Heart right ventricle (tissue), 16 donors: ENCODE data around the gene PSMD11. TPM values are rescaled to one million over a fixed set of nuclear protein-coding genes. Genes with fewer than 3 reads are reported as not detected.

Experiments used
- ATAC-seq, 8 donors: fragments of 200-7000 bp; cut with Tn5 transposase; one replicate each; pipeline ENCODE4 v1.9.1; 2020; ENCODE audit warnings: mild to moderate bottlenecking in 8 of 8, moderate library complexity in 8 of 8, moderate number of reproducible peaks in 1 of 8
- DNase-seq, 2 donors: peaks; one replicate each; pipeline ENCODE4 v3.0.0-alpha.2; 2020
- H3K27ac ChIP-seq, 10 donors: fragments of 200-600 bp; sonication (generic) in 2 of 10; one replicate each; pipeline versions ENCODE4 v1.5.0 to v1.8.0; 2020 to 2022; ENCODE audit warnings: mild to moderate bottlenecking in 3 of 10
- H3K27me3 ChIP-seq, 7 donors: fragments of 200-600 bp; one replicate each; pipeline ENCODE4 v1.8.0; 2021 to 2022; ENCODE audit warnings: mild to moderate bottlenecking in 2 of 7
- H3K36me3 ChIP-seq, 9 donors: fragments of 200-600 bp; sonication (generic) in 1 of 9; one replicate each; pipeline versions ENCODE4 v1.5.0 to v1.8.0; 2020 to 2022; ENCODE audit warnings: mild to moderate bottlenecking in 2 of 9
- H3K4me1 ChIP-seq, 9 donors: fragments of 200-600 bp; sonication (generic) in 1 of 9; one replicate each; pipeline versions ENCODE4 v1.5.0 to v1.8.0; 2020 to 2022; ENCODE audit warnings: mild to moderate bottlenecking in 4 of 9
- H3K4me3 ChIP-seq, 10 donors: fragments of 200-600 bp; sonication (generic) in 2 of 10; one replicate each; pipeline versions ENCODE4 v1.5.0 to v1.8.0; 2020 to 2022; ENCODE audit warnings: mild to moderate bottlenecking in 7 of 10, moderate library complexity in 2 of 10
- H3K9me3 ChIP-seq, 11 donors: fragments of 200-600 bp in 10 of 11; sonication (generic) in 2 of 11; one replicate each; pipeline versions ENCODE4 v1.5.0 to v1.8.0; 2013 to 2022; ENCODE audit warnings: mild to moderate bottlenecking in 2 of 11, control low read depth in 1 of 11, moderate library complexity in 1 of 11
- WGBS, 2 donors: extraction: QIAGEN DNeasy Blood & Tissue Kit; methylation state at CpG; one replicate each; pipeline ENCODE4 v1.1.7; 2013; ENCODE audit warnings: inconsistent platforms in 1 of 2; 5-methylcytosine and 5-hydroxymethylcytosine counted together
- intact Hi-C, 10 donors: fragments of 100-400 bp; cut with DNase I; formaldehyde crosslinking; loops; one replicate each; pipeline versions ENCODE4 v1.11.1 to v1.14.2; 2022
- polyA plus RNA-seq, 2 donors: library from polyadenylated mRNA; stranded (reverse); fragments of 200-250 nt; gene quantifications; one replicate each; pipeline ENCODE4 v1.2.3, GENCODE V29; 2013
- total RNA-seq, 10 donors: library from RNA; stranded (reverse); fragmentation: NEBNext Ultra II Directional in 3 of 10; extraction: Animal tissue kit (Norgen Biotek cat#: 25700) in 3 of 10; gene quantifications; one replicate each; pipeline versions ENCODE4 v1.2.1 to v1.2.4, GENCODE V29; 2021 to 2023
- TF ChIP-seq, protein P1 (sequence below), 9 donors: fragments of 200-600 bp; sonication (generic) in 2 of 9; IDR thresholded peaks; one replicate each; pipeline versions ENCODE4 v1.5.0 to v1.8.0; 2021 to 2022; ENCODE audit warnings: antibody characterized with exemption in 9 of 9, mild to moderate bottlenecking in 5 of 9, moderate library complexity in 1 of 9
- donor health status: Arrhythmogenic right ventricular cardiomyopathy.
- donor health status: ischemic (EF 13 %, LVEDD 7.1; RV severe dilation, severe dysfunction).
- donor health status: healthy with polysubstance abuse.
- donor health status: DM: no; HTN: yes; CAD: no.
- donor health status: DM: no; HTN: no; CAD: no.
- donor health status: ischemic (EF 25% LVEDD 6.9; RV normal size, moderate dysfunction).
- donor health status: ischemic (EF 25% LVEDD 5.7; RV mildly dilated, moderate dysfunction).
- donor health status: healthy.
- donor health status: DM: yes; HTN: yes; CAD: no.
- donor health status: Ischemic cardiomyopathy.
- donor health status: ischemic (EF 35%, LVEDD 5.7; RV mildly dilated, moderate dysfunction).
- donor health status: nonischemic (EF 11% LVEDD 7.7; RV severe dilation, severe dysfunction).
- donor health status: DM: yes; HTN: yes; CAD: no.
- donor health status: PGD.
- donor health status: ischemic (EF 29% LVEDD 5.4; RV normal size, mild dysfunction).
- donor health status: nonischemic (EF 23%, LVEDD 6.1; RV moderate dilation, normal function).

PSMD11 gene
- total and polyA plus RNA-seq, 12 donors: 41.9 to 102 (median 83.6) TPM

- TF ChIP-seq, protein P1, sequence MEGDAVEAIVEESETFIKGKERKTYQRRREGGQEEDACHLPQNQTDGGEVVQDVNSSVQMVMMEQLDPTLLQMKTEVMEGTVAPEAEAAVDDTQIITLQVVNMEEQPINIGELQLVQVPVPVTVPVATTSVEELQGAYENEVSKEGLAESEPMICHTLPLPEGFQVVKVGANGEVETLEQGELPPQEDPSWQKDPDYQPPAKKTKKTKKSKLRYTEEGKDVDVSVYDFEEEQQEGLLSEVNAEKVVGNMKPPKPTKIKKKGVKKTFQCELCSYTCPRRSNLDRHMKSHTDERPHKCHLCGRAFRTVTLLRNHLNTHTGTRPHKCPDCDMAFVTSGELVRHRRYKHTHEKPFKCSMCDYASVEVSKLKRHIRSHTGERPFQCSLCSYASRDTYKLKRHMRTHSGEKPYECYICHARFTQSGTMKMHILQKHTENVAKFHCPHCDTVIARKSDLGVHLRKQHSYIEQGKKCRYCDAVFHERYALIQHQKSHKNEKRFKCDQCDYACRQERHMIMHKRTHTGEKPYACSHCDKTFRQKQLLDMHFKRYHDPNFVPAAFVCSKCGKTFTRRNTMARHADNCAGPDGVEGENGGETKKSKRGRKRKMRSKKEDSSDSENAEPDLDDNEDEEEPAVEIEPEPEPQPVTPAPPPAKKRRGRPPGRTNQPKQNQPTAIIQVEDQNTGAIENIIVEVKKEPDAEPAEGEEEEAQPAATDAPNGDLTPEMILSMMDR (IDR thresholded peaks at IDR 0.05): no peak
- WGBS, 2 donors: 71 to 78% methylated on average over 4 of the region's 4 CpGs
- no peak for DNase-seq
- Histone ChIP-seq H3K9me3 (no peaks in the 10 kb centered on the region), H3K27me3 (no peaks in the 10 kb centered on the region), H3K27ac (peak overlapping the region in 9 of 10 donors; percentile 7 to 85 (median 63)), H3K4me3 (no peak overlapping the region), H3K4me1 (peaks cover 16 to 44% (median 33%) of the 10 kb centered on the region in 9 donors), H3K36me3 (peaks cover 0 to 49% (median 27%) of the 10 kb centered on the region in 9 donors)
- intact Hi-C loops: loop anchor here in 9 of 10 donors (5.0 to 10.0 kb wide), 6 partner anchors 121 to 273 kb away; no protein-coding TSS in a partner anchor
- peak in 1 of 8 donors; percentile 3 for ATAC-seq
Measured at GRCh38 chr17:32484041-32484461, 39.7 kb downstream of the PSMD11 start.

DNA sequence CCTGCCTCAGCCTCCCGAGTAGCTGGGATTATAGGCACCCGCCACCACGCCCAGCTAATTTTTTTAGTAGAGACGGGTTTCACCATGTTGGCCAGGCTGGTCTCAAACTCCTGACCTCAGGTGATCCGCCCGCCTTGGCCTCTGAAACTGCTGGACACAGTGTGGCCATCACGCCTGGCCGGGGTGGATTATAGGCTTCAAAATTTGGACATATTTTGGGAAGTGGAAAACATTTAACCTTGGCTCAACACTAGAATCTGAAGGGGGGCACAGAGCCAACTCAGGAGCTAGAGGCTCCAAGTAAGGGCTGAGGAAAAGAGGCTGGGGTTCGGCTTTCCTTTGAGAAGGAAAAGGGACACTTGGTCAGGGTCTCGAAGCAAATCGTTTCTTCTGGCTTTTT is 40.3 kb downstream of the PSMD11 start:
- Histone ChIP-seq H3K4me3 (no peak overlapping the region), H3K36me3 (peaks cover 0 to 43% (median 21%) of the 10 kb centered on the region in 9 donors), H3K27me3 (no peaks in the 10 kb centered on the region), H3K9me3 (no peaks in the 10 kb centered on the region), H3K4me1 (peaks cover 16 to 44% (median 33%) of the 10 kb centered on the region in 9 donors), H3K27ac (peak overlapping the region in 4 of 10 donors; percentile 3 to 85 (median 66))
- intact Hi-C loops: loop anchor here (5.0 to 10.0 kb wide), 8 partner anchors 120 to 393 kb away; partner anchors contain the start of gene MYO1D (in 1 of the 10)
- no peak for ATAC-seq
- no peak for DNase-seq
- TF ChIP-seq, protein P1 (IDR thresholded peaks at IDR 0.05): no peak
- WGBS, 2 donors: 84 to 85% methylated on average over 11 of the region's 11 CpGs

DNA sequence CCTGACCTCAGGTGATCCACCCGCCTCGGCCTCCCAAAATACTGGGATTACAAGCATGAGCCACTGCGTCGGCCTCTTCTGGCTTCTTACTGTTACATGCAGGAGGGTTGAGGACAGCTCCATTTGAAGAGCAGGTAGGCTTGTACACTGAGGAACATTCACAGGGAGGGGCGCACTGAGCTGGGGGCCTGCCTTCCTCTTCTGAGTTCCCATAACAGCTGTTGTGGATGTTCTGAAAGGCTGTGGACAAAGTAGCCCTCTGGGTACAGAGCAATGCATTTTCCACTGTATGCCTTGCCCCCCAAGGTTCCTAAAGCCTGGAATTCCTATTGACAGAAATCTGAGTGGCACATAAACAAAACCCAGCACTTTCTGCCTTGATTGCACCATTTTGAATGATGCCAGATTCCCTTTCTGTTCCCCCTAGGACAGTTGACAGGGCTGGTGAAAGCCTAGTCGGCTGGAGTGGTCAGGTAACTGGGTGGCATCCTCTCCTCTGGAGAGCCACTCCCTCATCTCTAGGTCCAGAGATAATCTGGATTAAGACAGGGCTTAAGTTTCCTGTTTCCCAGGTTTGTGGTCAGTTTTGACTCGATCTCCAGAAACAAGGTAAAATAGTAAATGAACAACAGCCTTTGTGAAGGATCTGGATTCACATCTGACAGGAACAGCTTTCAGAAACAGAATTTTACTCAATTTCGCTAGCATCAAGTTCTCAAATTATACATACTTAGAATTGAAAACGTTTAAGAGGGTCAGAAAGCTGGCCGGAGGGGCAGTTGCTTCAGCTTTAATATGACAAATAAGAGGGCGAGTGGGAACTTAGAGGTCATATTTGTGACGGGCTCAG is 41.2 kb downstream of the PSMD11 start:
- TF ChIP-seq, protein P1 (IDR thresholded peaks at IDR 0.05): no peak
- intact Hi-C loops: loop anchor here in 8 of 10 donors (5.0 to 10.0 kb wide), 7 partner anchors 119 to 392 kb away; partner anchors contain the start of gene MYO1D (in 1 of the 8)

GRCh38 chr17:32486111-32486700 is 41.9 kb downstream of the PSMD11 start:
- Histone ChIP-seq H3K27ac (peak overlapping the region in 9 of 10 donors; percentile 15 to 86 (median 72)), H3K4me1 (peaks cover 16 to 44% (median 33%) of the 10 kb centered on the region in 9 donors), H3K36me3 (peaks cover 0 to 33% (median 5%) of the 10 kb centered on the region in 9 donors), H3K9me3 (no peaks in the 10 kb centered on the region), H3K27me3 (no peaks in the 10 kb centered on the region), H3K4me3 (peak overlapping the region in 9 of 10 donors; percentile 39 to 66 (median 59))
- intact Hi-C loops: loop anchor here in 8 of 10 donors (5.0 to 10.0 kb wide), 7 partner anchors 119 to 391 kb away; partner anchors contain the start of gene MYO1D (in 1 of the 8)
- 3% methylated on average over 42 to 71 of the region's 72 CpGs for WGBS, 2 donors
- DNase-seq (peak; percentile 51 to 76), ATAC-seq (peak; percentile 48 to 84 (median 76))
- TF ChIP-seq, protein P1 (IDR thresholded peaks at IDR 0.05): no peak

More for the DNA sequence above, 41.2 kb downstream of the PSMD11 start:
- Histone ChIP-seq H3K27me3 (no peaks in the 10 kb centered on the region), H3K27ac (peak overlapping the region in 9 of 10 donors; percentile 15 to 86 (median 72)), H3K9me3 (no peaks in the 10 kb centered on the region), H3K36me3 (peaks cover 0 to 38% (median 12%) of the 10 kb centered on the region in 9 donors), H3K4me3 (peak overlapping the region in 9 of 10 donors; percentile 39 to 66 (median 59)), H3K4me1 (peaks cover 16 to 44% (median 33%) of the 10 kb centered on the region in 9 donors)
- WGBS, 2 donors: 65 to 66% methylated on average over 12 of the region's 12 CpGs
- DNase-seq (no peak), ATAC-seq (no peak)
